GM12878 (cell line): ENCODE data around the gene TCF7L2.

Experiments
- CTCF ChIP-seq, 3 experiments: IDR thresholded peaks in 2 of 3; conservative IDR thresholded peaks in 1 of 3; 2 replicates each; pipeline ENCODE4 v1.5.1; 2011; ENCODE audit warnings: low read depth in 3 of 3, low read length in 3 of 3, mild to moderate bottlenecking in 3 of 3, control low read depth in 2 of 3, moderate library complexity in 2 of 3, inconsistent platforms in 1 of 3, mixed read lengths in 1 of 3; ENCODE audit not compliant: control insufficient read depth in 2 of 3, insufficient read depth in 1 of 3; ENCODE audit errors: extremely low read depth in 1 of 3
- FOXM1 ChIP-seq: IDR thresholded peaks from 2 replicates; pipeline ENCODE4 v1.6.1; 2012; ENCODE audit warnings: low read depth, mild to moderate bottlenecking, inconsistent platforms, low read length, moderate library complexity
- TF ChIP-seq, protein P1 (sequence below): fragments of 450-650 bp; IDR thresholded peaks from 2 replicates; pipeline ENCODE4 v1.6.1; 2017; ENCODE audit warnings: mild to moderate bottlenecking, moderate library complexity

DNA sequence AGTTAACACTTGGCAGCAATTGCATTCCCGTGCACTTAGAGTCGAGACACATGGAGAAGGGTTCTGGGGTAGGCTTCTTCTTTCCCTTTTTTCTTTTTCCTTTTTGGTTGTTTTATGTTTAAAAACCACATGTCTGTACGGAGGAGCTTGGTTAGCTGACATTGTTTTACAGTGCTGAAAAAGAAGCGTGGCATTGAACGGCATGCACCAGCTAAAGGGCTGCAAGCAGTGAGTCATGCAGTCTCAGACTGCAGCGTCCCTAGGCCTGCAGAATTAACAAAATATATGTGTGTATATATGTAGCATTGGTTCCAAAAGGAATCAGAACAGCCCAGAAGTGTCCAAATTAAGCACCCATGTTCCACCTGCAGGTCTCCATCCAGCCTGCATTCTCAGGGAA, 211.0 kb downstream of the TCF7L2 start:
- no peak for TF ChIP-seq FOXM1
- TF ChIP-seq, protein P1, sequence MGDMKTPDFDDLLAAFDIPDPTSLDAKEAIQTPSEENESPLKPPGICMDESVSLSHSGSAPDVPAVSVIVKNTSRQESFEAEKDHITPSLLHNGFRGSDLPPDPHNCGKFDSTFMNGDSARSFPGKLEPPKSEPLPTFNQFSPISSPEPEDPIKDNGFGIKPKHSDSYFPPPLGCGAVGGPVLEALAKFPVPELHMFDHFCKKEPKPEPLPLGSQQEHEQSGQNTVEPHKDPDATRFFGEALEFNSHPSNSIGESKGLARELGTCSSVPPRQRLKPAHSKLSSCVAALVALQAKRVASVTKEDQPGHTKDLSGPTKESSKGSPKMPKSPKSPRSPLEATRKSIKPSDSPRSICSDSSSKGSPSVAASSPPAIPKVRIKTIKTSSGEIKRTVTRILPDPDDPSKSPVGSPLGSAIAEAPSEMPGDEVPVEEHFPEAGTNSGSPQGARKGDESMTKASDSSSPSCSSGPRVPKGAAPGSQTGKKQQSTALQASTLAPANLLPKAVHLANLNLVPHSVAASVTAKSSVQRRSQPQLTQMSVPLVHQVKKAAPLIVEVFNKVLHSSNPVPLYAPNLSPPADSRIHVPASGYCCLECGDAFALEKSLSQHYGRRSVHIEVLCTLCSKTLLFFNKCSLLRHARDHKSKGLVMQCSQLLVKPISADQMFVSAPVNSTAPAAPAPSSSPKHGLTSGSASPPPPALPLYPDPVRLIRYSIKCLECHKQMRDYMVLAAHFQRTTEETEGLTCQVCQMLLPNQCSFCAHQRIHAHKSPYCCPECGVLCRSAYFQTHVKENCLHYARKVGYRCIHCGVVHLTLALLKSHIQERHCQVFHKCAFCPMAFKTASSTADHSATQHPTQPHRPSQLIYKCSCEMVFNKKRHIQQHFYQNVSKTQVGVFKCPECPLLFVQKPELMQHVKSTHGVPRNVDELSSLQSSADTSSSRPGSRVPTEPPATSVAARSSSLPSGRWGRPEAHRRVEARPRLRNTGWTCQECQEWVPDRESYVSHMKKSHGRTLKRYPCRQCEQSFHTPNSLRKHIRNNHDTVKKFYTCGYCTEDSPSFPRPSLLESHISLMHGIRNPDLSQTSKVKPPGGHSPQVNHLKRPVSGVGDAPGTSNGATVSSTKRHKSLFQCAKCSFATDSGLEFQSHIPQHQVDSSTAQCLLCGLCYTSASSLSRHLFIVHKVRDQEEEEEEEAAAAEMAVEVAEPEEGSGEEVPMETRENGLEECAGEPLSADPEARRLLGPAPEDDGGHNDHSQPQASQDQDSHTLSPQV: no peak
- no peak for TF ChIP-seq CTCF (IDR thresholded peaks at IDR 0.05 in 2 of 3, conservative IDR thresholded peaks at IDR 0.05 in 1 of 3; ENCODE audit: control insufficient read depth in 2 of 3, extremely low read depth in 1 of 3, insufficient read depth in 1 of 3, low read depth in 3 of 3, low read length in 3 of 3)
